ENCODE data around the gene BRF1.
"Not testable (repeated sequence)": the region's sequence is repeated elsewhere in the genome, so short reads cannot be mapped to it uniquely, and the experiment has no call there.

BRF1 gene

DNA sequence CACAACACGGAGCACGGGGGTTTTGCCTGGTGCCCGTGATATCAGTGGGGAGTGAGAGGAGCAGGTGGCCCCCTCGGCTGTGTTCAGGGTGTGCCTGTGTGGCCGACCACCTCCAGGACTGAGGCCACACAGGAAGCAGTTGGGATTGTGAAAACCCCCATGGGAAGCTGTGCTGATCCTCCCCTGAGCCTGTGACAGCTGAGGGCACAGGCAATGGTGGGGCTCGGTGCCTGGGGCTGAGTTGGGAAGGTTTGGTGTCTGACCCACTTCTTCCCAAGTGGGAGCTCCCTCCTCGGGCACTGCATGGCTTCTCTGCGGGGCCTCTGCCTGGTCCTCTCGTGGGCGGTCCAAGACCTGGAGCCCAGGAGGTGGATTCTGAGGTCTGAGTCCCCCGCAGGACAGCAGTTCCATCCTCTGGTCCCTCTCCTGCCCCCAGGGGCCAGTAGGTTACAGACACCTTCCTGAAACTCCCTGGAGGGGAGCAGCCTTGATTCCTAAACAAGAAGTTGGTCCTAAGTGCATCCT, 31.6 kb upstream of the BRF1 start:
- no peak for DNase-seq

DNA sequence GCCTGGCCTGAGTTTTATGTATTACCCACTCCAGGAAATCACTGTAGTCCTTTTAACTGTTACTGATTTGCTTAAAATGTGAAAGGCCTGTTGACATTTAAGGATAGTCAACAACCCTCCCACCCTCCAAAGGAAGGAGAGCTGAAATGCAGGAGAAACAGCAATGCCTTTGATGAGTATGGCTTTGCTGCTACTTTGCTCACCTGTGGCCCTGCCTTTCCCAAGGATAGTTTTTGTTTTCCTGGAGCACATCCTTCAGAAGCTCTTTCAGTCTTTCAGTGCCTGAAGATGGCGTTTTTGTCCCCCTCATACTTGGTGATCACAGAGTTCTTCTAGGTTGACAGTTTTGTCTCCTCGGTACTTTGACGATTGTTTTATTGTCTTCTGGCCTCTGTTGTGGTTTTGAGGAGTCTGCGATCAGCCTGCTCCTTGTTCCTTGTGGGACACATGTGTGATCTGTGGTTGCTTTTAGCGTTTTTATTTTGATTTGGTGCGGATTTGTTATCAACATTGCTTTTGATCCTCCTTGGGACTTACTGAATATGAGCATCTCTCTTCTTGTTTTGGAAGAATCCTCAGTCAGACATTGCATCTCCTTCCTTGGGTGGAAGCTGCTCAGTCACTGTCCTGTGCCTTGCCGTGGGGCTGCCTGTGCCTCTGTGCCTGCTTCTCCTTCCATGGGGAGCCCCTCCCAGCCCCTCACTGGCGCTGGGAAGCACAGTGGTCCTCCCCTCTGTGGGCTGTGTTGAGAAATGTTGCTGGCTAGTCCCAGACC, 31.0 kb upstream of the BRF1 start:
- no peak for DNase-seq

DNA sequence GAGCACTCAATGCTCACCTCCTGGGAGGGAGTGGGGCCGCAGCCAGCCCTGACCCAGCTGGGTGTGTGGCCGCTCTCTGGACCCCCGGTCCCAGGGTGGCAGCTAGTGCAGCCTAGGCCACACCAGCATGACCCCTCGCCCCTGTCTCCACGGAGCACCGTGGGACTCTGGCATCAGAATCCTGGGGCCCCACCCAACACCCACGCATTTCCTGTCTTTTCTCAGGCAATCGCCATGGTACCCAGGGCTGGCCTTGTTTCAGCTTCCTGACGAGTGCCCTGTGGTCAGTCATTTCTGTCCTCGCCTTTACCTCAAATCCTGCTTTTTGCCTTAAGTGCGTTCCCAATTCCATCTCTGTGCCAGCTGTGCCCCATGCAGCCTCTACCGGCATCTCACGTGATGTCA, 29.7 kb upstream of the BRF1 start:
- peak; percentile 22 for DNase-seq

DNA sequence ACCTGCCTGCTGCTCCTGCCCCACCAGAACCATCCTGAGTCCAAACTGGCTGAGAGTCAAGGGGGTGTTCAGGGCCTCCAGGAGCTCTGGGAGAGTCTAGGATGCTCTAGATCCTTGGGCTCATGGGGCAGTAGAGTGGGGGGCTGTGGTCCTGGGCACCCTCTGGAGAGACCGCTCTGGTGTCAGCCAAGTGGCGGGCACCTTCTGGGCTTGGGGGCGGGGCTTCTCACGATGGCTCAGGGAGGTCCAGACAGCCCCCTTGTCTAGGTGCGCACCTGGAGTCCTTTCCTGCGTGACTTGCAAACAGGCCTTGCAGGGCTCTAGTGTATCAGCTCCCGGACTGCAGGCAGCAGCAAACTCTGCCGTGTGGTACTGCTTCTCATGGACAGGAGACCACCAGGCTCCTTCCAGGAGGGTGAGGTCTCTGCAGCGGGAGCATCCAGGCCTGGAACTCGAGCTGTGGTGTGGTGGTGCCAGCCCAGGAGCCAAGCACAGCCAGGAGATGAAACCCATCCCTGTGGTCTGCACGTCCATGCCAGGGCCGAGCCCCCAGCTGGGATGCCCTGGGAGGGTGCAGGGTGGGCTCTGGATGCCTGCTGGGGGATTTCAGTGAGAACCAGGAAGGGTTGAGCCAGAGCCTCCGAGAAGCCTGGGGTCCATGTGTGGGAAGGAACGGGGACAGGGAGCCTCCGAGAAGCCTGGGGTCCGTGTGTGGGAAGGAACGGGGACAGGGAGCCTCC, 28.8 kb upstream of the BRF1 start:
- no peak for DNase-seq

DNA sequence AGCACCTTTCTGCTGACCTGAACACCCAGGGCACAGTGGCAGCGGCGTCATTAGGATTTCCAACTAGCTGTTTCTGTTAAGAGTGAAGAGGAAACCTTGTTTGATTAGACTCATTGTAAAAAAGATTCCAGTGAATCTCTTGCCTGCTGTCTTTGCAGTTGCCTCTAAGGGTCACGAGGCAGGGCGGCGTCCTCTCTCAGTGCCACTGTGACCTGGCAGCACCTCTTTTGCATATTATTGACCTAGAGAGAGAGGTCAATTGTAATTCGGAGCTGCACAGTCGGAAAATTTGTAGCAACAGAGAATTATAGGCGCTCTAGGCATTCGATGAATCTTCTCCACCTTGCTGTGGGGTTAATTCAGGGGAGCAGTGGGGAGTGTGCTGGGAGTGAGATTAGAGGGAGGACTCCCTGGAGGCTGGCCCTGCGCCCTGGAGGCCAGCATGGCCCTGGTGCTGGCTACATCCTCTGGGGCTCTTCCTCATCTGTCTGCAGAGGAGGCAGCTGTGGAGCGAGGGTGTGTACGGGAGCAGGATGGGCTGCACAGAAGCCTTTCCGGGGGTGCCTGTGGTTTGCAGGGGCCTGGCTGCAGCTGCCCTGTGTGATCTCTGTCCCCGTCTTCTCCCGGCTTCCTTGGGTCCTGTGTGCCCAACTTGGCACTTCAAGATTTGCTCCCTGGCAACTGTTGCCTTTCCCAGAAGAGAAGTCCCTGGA, 28.0 kb upstream of the BRF1 start:
- no peak for DNase-seq

DNA sequence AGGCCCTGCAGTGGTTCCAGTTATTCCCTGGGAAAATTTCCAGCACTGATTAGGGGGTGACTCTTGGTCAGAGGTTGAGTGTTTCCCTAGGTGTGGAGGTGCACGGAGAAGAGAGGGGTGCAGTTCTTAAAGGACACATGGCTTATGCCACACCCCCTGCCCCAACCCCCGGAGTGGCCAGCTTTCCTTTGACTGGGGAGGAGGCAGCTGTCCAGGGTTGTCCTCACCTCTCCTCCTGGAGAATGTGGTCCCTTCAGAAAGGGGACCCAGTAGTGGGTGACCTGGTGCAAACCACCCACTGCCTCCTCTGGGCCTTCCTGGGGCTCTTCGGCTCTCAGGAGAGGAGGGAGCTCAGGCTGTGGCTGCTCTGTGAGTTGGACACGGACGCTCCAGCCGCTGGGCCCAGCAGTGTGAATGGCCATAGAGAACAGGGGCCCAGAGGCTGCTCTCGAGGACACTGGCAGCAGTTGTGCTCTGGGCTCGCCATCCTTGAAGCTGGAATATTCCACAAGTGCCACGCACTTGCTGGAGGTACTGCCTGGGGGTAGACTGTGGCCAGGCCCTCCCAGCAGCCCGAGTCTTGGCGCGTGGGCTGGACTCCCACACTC, 27.4 kb upstream of the BRF1 start:
- no peak for DNase-seq

DNA sequence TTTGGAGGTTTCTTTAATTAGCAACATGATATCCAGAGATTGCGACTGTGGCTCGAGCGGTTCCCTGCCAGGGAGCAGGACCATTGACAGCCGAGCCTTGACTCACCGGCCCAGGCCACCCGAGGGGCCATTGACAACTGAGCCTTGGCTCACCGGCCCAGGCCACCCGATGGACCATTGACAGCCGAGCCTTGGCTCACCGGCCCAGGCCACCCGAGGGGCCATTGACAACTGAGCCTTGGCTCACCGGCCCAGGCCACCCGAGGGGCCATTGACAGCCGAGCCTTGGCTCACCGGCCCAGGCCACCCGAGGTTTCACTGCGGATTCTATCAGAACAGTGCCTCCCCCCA, 26.9 kb upstream of the BRF1 start:
- not testable (repeated sequence) for DNase-seq

DNA sequence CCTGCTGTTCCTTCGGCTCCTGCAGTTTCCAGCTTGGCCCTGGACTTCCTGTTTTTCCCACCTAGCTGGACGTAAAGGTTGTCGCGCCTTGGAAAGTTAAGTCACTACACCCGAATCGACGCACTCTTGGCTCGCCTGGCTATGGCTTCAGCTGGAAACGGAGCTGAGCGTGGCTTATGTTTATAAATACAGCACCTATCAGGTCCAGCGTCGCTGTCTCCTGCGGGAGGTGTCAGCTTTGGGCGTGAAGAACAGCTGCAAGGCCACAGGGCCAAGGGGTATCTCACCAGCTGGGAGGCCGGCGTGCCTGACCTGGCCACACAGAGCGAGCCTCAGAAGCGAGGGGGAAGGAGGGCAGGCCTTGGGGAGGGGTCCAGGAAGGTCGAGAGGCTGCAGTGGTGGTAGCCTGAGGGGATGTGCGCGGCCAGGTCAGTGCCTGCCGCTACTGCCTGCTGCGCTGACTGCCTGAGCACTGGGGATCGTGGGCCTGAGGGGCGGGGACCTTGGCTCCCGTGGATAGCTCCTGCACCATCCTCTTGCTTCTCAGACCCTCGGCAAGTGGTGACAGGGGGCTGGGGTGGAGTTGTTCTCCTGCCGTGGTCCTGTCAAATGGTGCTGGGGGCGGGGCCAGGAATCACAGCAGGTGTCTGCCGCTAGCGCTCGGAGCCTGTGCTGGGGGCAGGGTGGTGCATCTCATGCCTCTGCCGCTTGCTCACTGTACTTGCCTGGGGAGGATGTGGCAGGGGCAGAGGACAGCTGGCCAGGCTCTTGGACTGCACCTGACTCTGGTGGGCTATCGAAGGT, 26.3 kb upstream of the BRF1 start:
- DNase-seq, result no peak

DNA sequence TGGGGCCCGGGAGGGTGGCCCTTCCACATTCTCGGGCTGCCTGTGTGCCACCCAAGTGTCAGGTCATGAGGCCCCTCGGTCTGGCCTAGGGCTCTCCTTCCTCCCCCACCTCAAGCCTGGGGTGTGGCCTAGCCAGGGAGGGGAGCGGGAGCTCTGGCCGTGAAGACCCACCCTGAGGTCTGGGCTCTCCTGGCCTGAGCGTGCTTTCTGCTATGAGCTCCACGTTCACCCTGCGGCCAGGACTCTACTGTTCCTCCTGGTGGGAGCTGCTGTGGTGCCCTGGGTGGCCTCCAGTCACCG, 25.7 kb upstream of the BRF1 start:
- DNase-seq, result no peak

DNA sequence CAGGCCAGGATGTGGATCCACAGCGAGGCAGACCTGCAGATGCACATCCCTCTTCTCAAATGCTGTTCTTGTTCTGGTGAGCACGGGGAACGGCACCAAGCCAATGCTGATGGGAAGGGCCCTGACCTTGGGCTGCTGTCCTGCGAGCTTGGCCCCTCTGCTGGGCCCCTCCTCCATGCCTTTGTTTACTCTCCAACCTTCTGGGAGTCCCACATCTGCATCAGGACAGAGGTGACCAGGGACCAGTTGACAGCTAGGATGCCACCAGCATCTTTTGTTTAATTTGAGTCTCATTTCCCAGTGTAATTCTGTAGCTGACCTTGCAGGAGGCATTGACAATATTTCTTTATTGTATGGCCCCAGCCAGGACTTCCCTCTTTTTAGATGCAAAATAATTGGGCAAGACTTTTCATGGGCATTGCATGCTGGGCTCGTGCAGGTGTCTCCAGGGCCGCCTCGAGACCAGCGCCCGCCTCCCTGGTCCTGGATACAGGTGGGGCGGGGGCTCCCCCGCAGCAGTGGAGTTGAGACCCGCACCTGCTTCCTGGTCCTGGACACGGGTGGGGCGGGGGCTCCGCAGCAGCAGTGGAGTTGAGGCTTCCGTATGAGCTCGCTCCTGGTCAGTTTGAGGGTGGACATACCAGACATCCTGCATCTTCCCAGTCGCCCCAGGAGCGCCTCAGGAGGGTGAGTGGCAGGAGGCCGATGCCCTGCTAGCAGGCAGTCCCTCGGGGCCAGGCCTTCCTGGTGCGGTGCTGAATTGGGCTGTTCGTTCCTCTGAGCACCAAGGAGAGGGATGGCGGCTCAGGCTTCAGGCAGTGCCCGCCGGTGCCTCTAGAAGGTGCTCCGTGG, 25.1 kb upstream of the BRF1 start:
- DNase-seq, result no peak

DNA sequence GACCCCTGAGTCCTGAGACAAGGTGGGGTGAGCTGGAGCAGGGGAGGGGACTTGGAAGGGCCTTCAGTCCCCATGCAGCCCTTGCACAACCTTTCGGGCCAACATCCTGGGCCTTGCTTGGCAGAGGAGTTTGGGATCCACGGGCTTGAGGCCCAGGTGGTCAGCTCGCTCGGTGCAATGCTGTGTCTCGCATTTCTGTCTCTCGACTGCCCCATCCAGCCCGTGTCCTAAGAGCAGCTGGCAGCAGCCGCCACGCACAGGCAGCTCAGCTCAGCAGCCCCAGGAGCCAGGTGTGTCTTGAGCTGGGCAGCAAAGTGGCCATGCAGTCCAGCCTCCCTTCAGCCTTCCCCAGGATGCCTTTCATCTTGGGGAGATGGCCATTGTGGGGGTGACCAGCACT, 24.5 kb upstream of the BRF1 start:
- DNase-seq, result no peak

DNA sequence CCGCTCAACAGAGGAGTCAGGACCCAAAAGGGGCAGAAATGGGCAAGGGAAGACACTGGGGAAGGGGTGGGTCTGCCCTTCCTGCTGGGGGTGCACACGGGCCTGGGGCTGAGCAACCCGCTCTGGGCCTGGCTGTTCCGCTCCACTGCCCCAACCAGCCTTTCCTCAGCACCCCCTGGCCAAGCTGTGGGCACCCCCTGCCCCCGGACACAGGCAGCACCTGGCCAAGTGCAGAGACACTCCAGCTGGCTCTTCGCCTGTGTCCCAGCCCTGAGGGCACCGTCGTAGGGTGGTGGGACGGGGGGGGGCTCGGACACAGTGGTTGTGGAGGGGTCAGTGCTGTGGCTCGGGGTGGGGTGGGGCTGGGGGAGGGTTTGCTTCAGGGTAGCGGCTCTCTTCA, 24.1 kb upstream of the BRF1 start:
- DNase-seq, result no peak

DNA sequence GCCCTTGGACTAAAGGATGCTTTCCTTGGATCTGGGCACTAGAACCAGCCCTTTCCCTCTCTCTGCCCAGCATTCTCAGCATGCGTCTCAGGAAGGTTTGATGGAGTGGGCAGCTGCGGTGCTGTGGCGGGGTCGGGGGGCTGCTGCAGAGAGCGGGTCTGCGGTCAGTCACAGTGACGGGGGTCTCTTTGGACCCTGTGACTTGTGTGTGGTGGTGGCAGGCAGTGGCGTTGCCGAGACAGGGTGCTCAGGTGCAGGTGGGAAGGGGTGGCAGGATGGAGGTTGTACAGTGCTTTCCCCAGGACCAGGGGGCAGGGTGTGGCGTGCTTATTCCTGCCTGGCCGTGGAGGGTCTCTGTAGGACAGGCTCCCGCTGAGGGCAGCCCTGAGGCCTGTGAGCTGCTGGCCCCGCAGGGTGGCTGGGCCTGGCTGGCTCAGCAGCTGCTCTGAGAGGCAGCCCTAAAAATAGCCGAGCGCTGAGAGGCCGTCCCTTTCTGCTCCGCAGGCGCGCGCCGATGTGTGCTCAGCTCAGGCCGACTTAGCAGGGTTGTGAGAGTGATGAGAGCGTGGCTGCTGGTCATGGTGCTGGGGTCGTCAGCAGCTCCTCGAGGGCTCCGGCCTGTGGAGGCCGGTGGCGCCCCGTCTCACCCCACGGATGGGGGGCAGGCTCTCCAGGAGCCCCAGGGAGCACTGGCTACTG, 23.4 kb upstream of the BRF1 start:
- DNase-seq, result no peak

DNA sequence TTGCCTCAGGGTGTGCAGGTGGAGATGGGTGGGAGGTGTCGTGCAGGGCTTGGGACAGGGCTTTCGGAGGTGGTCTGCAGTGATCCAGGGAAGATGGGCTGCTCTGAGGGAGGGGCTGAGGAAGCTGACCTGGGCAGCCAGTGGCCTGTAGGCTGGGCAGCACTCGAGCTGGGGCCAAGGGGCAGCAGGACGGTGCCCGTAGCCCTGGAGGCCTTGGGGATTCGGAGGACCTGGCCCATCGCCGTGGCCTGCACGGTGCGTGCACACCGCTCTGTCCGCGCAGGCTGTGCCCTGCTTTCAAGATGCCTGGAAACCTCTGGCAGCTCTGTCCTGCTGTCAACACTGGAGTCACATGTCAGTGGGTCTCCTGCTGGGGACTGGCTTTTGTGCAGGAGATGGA, 22.9 kb upstream of the BRF1 start:
- DNase-seq, result no peak

DNA sequence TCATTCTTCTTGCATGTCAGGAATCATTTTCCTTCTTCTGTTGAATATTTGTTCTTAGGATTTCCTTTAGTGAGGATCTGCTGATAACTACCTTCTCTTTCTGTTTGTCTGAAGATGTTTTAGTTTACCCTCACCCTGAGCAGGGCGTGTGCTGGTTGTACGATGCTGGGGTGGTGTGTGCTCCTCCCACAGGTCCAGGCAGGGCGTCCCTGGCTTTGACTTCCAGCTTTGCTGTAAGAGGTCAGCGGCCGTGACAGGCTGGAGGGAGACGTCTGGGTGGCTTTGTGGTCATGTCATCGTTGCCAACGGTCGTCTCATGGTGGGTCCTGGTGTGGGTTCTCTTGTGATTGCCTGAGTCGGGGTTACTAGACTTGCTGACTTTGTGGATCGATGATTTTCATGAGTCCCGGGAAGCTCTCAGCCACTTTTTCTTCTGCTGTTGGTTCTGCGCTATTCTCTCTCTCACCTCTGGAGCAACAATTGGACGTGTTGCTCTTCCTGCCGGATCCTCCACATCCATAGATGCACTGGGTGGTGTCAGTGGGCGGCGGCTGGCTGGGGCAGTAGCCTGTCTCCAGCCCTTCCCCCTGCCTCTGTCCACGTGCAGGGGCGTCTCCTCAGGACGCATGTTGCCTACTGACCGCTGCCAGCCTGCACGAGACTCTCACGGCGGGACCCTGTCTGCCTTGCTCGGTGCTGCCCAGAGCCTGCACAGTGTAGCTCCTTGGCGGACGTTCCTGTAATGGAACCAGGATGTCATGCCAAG, 22.2 kb upstream of the BRF1 start:
- DNase-seq, result no peak

DNA sequence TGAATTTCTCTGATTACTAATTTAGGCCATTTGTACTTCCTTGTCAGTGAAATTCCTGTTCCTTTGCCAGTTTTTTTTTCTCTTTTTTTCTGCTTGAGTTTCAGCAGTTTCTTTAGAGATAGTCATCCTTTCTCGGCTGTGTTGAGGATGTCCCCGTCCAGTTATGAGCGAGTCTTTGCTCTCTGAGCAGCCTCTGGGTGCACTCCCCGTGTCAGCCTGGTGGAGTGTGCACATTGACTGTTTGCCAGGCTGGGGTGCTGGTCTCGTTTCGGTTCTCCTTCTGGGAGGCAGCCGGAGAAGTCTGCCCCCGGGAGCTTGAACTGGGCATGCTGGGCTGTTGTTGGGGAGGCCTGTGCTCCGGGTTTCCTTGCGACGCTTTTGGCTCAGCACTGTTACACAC, 16.7 kb upstream of the BRF1 start:
- peak; percentile 27 for DNase-seq

DNA sequence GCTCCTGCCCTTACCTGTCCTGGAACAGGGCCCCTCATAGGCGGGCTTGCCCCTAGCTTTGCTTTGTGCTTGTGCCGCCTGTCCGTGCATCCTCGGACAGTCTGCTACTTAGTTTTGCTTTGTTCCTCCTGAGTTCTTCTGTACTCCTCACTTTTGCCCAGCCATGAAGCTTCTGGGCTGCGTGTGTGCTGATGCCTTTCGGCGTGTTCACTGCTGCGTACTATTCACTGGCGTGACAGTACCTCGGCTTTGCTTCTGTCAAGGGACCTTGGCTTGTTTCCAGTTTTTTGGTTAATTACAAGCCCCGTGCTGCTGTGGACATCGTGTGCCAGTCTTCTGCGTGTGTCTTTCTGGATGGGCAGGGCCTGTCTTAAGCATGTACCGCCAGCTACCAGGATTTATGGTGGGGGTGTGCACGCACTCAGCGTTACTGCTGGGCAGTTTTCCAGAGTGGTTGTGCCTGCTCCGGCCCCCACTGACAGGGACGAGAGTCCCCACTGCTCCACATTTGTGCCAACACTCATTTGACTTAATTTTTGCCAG, 16.2 kb upstream of the BRF1 start:
- no peak for DNase-seq

DNA sequence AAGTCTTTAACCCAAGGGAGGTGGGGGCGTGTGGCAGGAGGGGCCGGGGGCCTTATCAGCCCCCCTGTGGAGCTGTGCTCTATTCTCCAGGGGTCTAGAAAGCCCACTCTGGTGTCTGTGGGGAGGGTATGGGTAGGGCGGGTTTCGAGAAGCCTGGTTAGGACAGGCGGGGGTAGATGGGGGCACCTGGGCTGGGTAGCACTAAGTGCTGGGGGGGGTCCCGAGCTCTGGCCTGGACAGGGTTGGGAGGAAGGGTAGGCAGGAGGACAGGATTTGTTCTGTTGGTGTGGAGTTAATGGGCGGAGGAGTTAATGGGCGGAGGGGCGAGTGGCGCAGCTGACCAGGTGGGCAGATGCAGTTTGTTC, 15.8 kb upstream of the BRF1 start:
- DNase-seq, result no peak

DNA sequence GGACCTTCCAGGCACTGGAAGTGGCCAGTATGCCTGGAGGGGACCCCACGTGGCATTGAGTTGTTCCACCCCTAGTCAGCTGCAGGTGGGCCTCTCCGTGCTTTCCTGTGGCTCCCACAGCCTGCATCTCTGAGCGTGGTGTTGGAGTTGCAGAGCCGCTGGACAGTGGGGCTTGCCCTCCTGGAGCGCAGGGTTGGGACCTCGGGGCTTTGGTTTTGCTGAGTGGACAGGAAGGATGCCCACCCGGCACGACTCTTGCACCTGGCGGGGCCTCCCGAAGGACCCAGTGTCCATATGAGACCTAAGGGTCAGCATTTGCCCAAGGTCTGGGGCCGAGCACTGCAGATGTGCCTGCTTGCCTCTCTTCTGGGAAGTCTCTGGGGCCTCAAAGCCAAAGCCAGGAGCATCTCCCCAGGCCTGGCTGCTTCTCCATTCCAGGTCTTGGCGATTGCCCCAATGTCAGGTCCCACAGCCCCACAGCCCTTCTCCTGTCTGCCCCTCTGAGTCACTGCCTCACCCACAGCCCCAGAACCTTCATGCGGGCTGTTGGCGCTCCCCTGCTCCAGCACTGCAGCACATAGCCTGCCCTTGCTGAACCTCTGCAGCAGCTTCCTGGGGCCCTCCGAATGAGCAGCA, 15.3 kb upstream of the BRF1 start:
- peak; percentile 38 for DNase-seq

All from hematopoietic multipotent progenitor cell treated with erythropoietin and hydrocortisone succinate and interleukin-3 and kit ligand, for 6 days (in vitro differentiated cells).